Measurements from ENCODE around the gene PRIM2. TPM values are rescaled to one million over a fixed set of nuclear protein-coding genes. Genes with fewer than 3 reads are reported as not detected.
"Not testable (repeated sequence)": the region's sequence is repeated elsewhere in the genome, so short reads cannot be mapped to it uniquely, and the experiment has no call there.

The PRIM2 gene
- total and polyA plus RNA-seq, 2 experiments from 2014 or later, result 5.1 to 17.3 TPM

DNA sequence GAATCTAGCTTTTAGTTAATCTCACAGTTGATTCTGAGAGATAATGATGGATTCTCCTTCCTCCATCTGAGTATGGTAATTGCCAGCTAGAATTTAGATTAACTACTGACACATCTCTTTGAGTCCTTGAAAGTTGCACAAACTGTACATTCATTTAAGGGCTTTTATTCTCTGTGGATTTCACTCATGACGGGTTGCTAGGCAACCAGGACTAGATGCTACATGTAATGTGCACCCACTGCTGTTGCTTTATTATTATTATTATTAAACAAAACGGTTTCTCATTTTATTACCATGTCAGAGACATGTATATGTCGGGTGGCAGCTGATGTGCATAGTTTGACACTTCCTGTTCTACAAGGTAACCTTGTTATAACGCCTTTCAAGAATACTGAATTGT is 193.0 kb downstream of the PRIM2 start:
- not testable (repeated sequence) for H3K4me2 ChIP-seq; H4K20me1 ChIP-seq (ENCODE audit: insufficient read depth, poor library complexity, severe bottlenecking); H3K4me1 ChIP-seq (ENCODE audit: insufficient read depth); H3K79me2 ChIP-seq; H2AFZ ChIP-seq; H3K4me3 ChIP-seq; DNase-seq (ENCODE audit: low spot score); H3K27me3 ChIP-seq; H3K9me2 ChIP-seq (replicated peaks; ENCODE audit: insufficient read depth); H3K36me3 ChIP-seq (replicated peaks; ENCODE audit: insufficient read depth, low read depth); H3K27ac ChIP-seq; H3K9me3 ChIP-seq (ENCODE audit: low read depth)
- WGBS (ENCODE audit: low lambda C conversion rate, missing lambda C conversion rate), result 90% methylated on average over 4 of the region's 4 CpGs

DNA sequence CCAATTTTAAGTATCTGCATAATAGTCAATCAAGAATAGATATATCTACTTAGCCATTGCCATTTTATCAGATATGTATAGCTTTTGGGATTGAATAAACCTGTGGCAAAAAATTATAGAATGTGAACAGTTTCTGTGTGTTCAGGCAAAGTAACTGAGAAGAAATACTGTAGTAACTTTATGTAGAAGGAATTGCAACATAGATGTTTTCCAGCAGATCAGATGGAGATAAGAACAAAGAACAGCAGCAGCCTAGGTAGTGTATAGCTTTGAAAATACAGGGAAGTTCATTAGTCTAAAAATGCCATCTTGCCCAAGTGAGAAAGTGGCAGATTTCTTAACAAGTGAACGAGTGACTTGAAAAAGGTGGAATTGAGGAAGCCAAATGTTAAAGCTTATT is 197.7 kb downstream of the PRIM2 start:
- H3K9me3 ChIP-seq (ENCODE audit: low read depth); H2AFZ ChIP-seq; H3K4me3 ChIP-seq; H3K4me1 ChIP-seq (ENCODE audit: insufficient read depth); H3K36me3 ChIP-seq (replicated peaks; ENCODE audit: insufficient read depth, low read depth); DNase-seq (ENCODE audit: low spot score); H3K27me3 ChIP-seq; H4K20me1 ChIP-seq (ENCODE audit: insufficient read depth, poor library complexity, severe bottlenecking); H3K4me2 ChIP-seq; H3K9me2 ChIP-seq (replicated peaks; ENCODE audit: insufficient read depth); H3K79me2 ChIP-seq; H3K27ac ChIP-seq: not testable (repeated sequence)
- WGBS (ENCODE audit: low lambda C conversion rate, missing lambda C conversion rate), result 81% methylated on average over 1 of the region's 1 CpG

DNA sequence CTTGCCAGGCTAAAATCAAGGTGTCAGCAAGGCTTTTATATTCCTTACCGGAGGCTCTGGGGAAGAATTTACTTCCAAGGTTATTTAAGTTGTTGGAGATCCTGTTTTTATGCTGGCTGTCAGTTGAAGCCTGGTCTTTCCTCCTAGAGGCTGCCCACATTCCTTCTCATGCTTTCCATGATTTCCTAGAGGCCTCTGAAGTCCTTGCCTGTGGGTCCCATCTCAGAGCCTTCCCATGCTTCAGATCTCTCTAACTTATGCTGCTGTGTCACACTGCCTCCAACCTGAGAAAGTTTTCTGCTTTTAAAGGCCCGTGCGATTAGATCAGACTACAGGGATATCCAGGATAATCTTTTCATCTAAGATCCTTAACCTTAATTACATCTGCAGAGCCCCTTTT is 198.4 kb downstream of the PRIM2 start:
- WGBS (ENCODE audit: low lambda C conversion rate, missing lambda C conversion rate), result 60% methylated on average over 1 of the region's 3 CpGs
- not testable (repeated sequence) for H3K4me1 ChIP-seq (ENCODE audit: insufficient read depth); DNase-seq (ENCODE audit: low spot score)

DNA sequence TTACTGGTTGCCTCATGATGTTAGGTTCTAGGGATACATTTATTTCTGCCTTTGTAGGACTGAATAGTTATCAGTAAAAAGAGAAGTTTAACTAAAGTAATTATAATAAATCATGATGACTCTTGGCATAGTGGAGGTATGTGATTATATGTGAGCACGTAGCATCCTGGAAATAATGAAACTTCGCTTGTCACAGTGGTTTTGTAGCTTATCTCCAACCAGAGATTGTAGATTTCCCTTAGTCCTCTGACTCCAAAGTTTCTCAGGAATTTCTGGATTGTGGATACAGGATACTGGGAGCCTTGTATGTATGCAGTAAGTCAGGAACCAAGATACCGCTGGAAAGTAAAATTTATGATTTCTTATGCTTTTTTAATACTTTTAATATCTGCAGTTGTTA is 199.3 kb downstream of the PRIM2 start:
- not testable (repeated sequence) for H4K20me1 ChIP-seq (ENCODE audit: insufficient read depth, poor library complexity, severe bottlenecking); H3K9me3 ChIP-seq (ENCODE audit: low read depth); H3K4me3 ChIP-seq; DNase-seq (ENCODE audit: low spot score); H3K79me2 ChIP-seq; H3K4me1 ChIP-seq (ENCODE audit: insufficient read depth); H3K27me3 ChIP-seq; H3K36me3 ChIP-seq (replicated peaks; ENCODE audit: insufficient read depth, low read depth); H2AFZ ChIP-seq; H3K9me2 ChIP-seq (replicated peaks; ENCODE audit: insufficient read depth); H3K4me2 ChIP-seq; H3K27ac ChIP-seq
- WGBS (ENCODE audit: low lambda C conversion rate, missing lambda C conversion rate), result 78% methylated on average over 3 of the region's 3 CpGs

More for the DNA sequence above, 198.4 kb downstream of the PRIM2 start:
- not testable (repeated sequence) for H3K9me3 ChIP-seq (ENCODE audit: low read depth); H3K27ac ChIP-seq; H2AFZ ChIP-seq; H3K9me2 ChIP-seq (replicated peaks; ENCODE audit: insufficient read depth); H3K27me3 ChIP-seq; H3K36me3 ChIP-seq (replicated peaks; ENCODE audit: insufficient read depth, low read depth); H3K4me2 ChIP-seq; H4K20me1 ChIP-seq (ENCODE audit: insufficient read depth, poor library complexity, severe bottlenecking); H3K79me2 ChIP-seq; H3K4me3 ChIP-seq

DNA sequence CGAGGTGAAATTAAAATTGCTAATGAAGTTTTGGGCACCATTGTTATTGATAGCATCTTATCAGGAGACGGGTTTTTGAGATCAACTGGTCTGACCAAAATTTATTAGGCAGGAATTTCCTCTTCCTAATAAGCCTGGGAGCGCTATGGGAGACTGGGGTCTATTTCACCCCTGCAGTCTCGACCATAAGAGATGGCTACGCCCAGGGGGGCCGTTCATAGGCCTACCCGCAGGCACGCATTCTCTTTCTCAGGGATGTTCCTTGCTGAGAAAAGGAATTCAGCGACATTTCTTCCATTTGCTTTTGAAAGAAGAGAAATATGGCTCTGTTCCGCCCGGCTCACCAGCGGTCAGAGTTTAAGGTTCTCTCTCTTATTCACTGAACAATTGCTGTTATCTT is 201.8 kb downstream of the PRIM2 start:
- not testable (repeated sequence) for H3K79me2 ChIP-seq; H2AFZ ChIP-seq; H3K4me3 ChIP-seq; H4K20me1 ChIP-seq (ENCODE audit: insufficient read depth, poor library complexity, severe bottlenecking); H3K9me3 ChIP-seq (ENCODE audit: low read depth); H3K4me1 ChIP-seq (ENCODE audit: insufficient read depth); H3K27me3 ChIP-seq; DNase-seq (ENCODE audit: low spot score); H3K36me3 ChIP-seq (replicated peaks; ENCODE audit: insufficient read depth, low read depth); H3K4me2 ChIP-seq; H3K9me2 ChIP-seq (replicated peaks; ENCODE audit: insufficient read depth); H3K27ac ChIP-seq
- 62% methylated on average over 12 of the region's 12 CpGs for WGBS (ENCODE audit: low lambda C conversion rate, missing lambda C conversion rate)

DNA sequence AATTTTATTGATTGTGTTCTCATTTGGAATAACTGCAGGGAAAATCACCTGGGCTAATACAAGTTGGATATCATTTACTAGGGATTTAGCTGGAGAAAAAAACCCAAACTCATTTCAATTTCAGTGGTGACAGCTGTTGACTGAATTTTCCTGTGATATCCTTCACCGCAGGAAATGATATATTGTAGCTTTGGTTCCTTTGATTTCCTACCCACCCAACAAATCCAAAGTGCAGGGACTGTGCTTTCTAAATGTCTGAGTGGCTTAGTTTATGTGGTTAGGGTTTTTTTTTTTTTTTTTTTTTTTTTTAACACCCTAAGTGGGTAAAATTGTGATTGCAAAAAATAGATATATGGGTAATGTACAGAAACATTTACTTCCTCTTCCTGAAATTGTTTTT is 203.7 kb downstream of the PRIM2 start:
- not testable (repeated sequence) for H4K20me1 ChIP-seq (ENCODE audit: insufficient read depth, poor library complexity, severe bottlenecking)

DNA sequence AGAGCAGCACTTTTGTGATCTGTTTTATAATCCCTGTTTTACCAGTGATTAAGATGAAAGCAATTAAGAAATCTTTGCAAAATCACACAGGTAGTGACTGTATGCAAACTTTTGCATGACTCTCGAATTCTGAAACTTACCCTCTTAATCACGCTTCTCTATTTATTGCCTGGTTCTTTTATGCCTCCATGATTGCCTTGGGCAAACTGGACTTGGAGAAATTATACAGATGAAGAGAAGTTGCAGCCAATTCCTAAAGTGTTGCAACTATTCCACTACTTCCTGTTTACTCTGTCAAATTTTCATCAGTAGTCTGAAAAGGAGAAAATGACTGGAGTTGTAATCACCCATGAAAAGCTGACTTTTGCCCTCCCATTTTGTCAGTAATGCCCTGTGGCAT is 205.8 kb downstream of the PRIM2 start:
- not testable (repeated sequence) for H3K4me1 ChIP-seq (ENCODE audit: insufficient read depth); H3K4me2 ChIP-seq; H3K4me3 ChIP-seq; H3K79me2 ChIP-seq; H3K27me3 ChIP-seq; H3K36me3 ChIP-seq (replicated peaks; ENCODE audit: insufficient read depth, low read depth); H4K20me1 ChIP-seq (ENCODE audit: insufficient read depth, poor library complexity, severe bottlenecking); H3K9me2 ChIP-seq (replicated peaks; ENCODE audit: insufficient read depth); H3K9me3 ChIP-seq (ENCODE audit: low read depth); H3K27ac ChIP-seq; DNase-seq (ENCODE audit: low spot score); H2AFZ ChIP-seq
- WGBS (ENCODE audit: low lambda C conversion rate, missing lambda C conversion rate), result 75% methylated on average over 2 of the region's 2 CpGs

More for the DNA sequence above, 203.7 kb downstream of the PRIM2 start:
- H3K79me2 ChIP-seq; H2AFZ ChIP-seq; H3K9me3 ChIP-seq (ENCODE audit: low read depth); H3K27ac ChIP-seq; H3K4me1 ChIP-seq (ENCODE audit: insufficient read depth); H3K27me3 ChIP-seq; DNase-seq (ENCODE audit: low spot score); H3K9me2 ChIP-seq (replicated peaks; ENCODE audit: insufficient read depth); H3K4me2 ChIP-seq; H3K36me3 ChIP-seq (replicated peaks; ENCODE audit: insufficient read depth, low read depth); H3K4me3 ChIP-seq: not testable (repeated sequence)
- WGBS (ENCODE audit: low lambda C conversion rate, missing lambda C conversion rate), result 90% methylated on average over 1 of the region's 1 CpG

DNA sequence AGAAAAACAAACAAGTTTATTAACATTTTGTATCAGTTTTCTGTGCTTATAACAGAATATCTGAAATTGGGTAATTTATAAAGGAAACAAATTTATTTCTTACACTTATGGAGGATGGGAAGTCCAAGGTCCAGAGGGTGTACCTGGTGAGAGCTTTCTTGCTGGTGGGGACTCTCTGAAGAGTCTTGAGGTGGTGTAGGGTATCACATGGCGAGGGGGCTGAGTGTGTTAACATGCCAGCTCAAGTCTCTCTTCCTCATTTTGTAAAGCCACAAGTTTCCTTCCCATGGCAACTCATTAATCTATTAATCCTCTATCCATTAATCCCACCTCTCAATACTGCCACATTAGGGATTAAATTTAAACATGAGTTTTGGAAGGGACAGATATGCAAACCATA is 212.3 kb downstream of the PRIM2 start:
- H3K9me2 ChIP-seq (replicated peaks; ENCODE audit: insufficient read depth); H3K27me3 ChIP-seq; H3K4me1 ChIP-seq (ENCODE audit: insufficient read depth); H3K36me3 ChIP-seq (replicated peaks; ENCODE audit: insufficient read depth, low read depth); DNase-seq (ENCODE audit: low spot score); H4K20me1 ChIP-seq (ENCODE audit: insufficient read depth, poor library complexity, severe bottlenecking); H3K79me2 ChIP-seq; H3K9me3 ChIP-seq (ENCODE audit: low read depth); H3K4me2 ChIP-seq; H2AFZ ChIP-seq; H3K4me3 ChIP-seq; H3K27ac ChIP-seq: not testable (repeated sequence)
- 75% methylated on average over 1 of the region's 1 CpG for WGBS (ENCODE audit: low lambda C conversion rate, missing lambda C conversion rate)

DNA sequence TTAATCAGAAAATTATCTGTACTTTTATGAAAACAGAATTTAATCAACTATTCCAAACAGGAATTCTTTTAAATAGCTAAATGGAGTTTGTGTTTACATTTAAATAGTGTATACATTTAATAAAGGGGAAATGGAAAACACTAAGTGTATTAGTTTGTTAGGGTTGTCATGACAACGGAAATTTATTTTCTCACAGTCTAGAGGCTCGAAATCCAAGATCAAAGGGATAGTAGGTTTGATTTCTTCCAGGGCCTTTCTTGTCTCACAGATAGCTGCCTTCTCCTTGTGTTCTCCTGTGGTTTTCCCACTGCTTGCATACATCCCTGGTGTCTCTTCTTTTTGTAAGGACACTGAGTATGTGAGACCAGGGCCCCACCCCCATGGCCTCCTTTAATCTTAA is 215.2 kb downstream of the PRIM2 start:
- not testable (repeated sequence) for H3K79me2 ChIP-seq; H3K27me3 ChIP-seq; DNase-seq (ENCODE audit: low spot score); H3K4me2 ChIP-seq; H3K9me3 ChIP-seq (ENCODE audit: low read depth); H2AFZ ChIP-seq; H3K4me1 ChIP-seq (ENCODE audit: insufficient read depth); H3K9me2 ChIP-seq (replicated peaks; ENCODE audit: insufficient read depth); H3K36me3 ChIP-seq (replicated peaks; ENCODE audit: insufficient read depth, low read depth); H4K20me1 ChIP-seq (ENCODE audit: insufficient read depth, poor library complexity, severe bottlenecking); H3K27ac ChIP-seq; H3K4me3 ChIP-seq
- 77% methylated on average over 2 of the region's 2 CpGs for WGBS (ENCODE audit: low lambda C conversion rate, missing lambda C conversion rate)

Measured in hepatocyte (in vitro differentiated cells).